CD4-positive, CD25-positive, alpha-beta regulatory T cell (primary cell): Measurements from ENCODE around the gene POU5F1. TPM values are rescaled to one million over a fixed set of nuclear protein-coding genes. Genes with fewer than 3 reads are reported as not detected.

Experiments used
- ATAC-seq, 2 donors: fragments of 150-1000 bp; cut with Tn5 transposase; one replicate each; pipeline ENCODE4 v1.10.0; 2021; ENCODE audit warnings: low read depth in 2 of 2, moderate number of reproducible peaks in 2 of 2, moderate library complexity in 1 of 2
- DNase-seq, 3 donors: peaks; one replicate each; pipeline versions ENCODE4 v3.0.0 to v3.0.0-alpha.2; 2012 to 2022; ENCODE audit warnings: mixed read lengths in 1 of 3
- H3K27ac ChIP-seq: one replicate; pipeline ENCODE4 v1.7.0; 2013; ENCODE audit warnings: mild to moderate bottlenecking, low read length; ENCODE audit not compliant: insufficient read depth, poor library complexity, severe bottlenecking
- H3K27me3 ChIP-seq: one replicate; pipeline ENCODE4 v1.7.0; 2013; ENCODE audit warnings: low read length; ENCODE audit not compliant: control insufficient read depth, insufficient read depth
- H3K36me3 ChIP-seq: one replicate; pipeline ENCODE4 v1.7.0; 2013; ENCODE audit warnings: mild to moderate bottlenecking, low read length, moderate library complexity; ENCODE audit not compliant: control insufficient read depth, insufficient read depth
- H3K4me1 ChIP-seq: 2 replicates; pipeline ENCODE4 v1.7.0; 2013; ENCODE audit warnings: mild to moderate bottlenecking, low read length; ENCODE audit not compliant: insufficient read depth, control insufficient read depth, poor library complexity, severe bottlenecking
- H3K4me3 ChIP-seq: one replicate; pipeline ENCODE4 v1.7.0; 2013; ENCODE audit warnings: low read depth, mild to moderate bottlenecking, low read length, moderate library complexity
- H3K9me3 ChIP-seq, 2 experiments: 1 replicate in 1 of 2; 2 replicates in 1 of 2; pipeline ENCODE4 v1.7.0; 2013; ENCODE audit warnings: low read length in 2 of 2, mild to moderate bottlenecking in 1 of 2, moderate library complexity in 1 of 2; ENCODE audit not compliant: control insufficient read depth in 2 of 2
- H3K27ac Mint-ChIP-seq, 3 donors: one replicate each; pipeline ENCODE4 v1.8.0; 2020 to 2022; ENCODE audit warnings: mild to moderate bottlenecking in 3 of 3, mixed read lengths in 3 of 3, moderate library complexity in 2 of 3
- H3K27me3 Mint-ChIP-seq: one replicate; pipeline ENCODE4 v1.8.0; 2022; ENCODE audit warnings: mild to moderate bottlenecking, mixed read lengths
- H3K36me3 Mint-ChIP-seq: one replicate; pipeline ENCODE4 v1.8.0; 2020; ENCODE audit warnings: mixed read lengths
- H3K4me1 Mint-ChIP-seq, 4 donors: one replicate each; pipeline ENCODE4 v1.8.0; 2020 to 2022; ENCODE audit warnings: mixed read lengths in 4 of 4, mild to moderate bottlenecking in 1 of 4
- H3K4me3 Mint-ChIP-seq, 4 donors: one replicate each; pipeline ENCODE4 v1.8.0; 2020 to 2022; ENCODE audit warnings: mild to moderate bottlenecking in 4 of 4, mixed read lengths in 4 of 4, moderate library complexity in 3 of 4
- H3K9me3 Mint-ChIP-seq, 7 donors: one replicate each; pipeline ENCODE4 v1.8.0; 2020 to 2022; ENCODE audit warnings: mixed read lengths in 7 of 7, mild to moderate bottlenecking in 3 of 7, moderate library complexity in 2 of 7
- polyA plus RNA-seq, 4 donors: library from polyadenylated mRNA; unstranded; fragments of 300-500 nt; fragmentation: Illumina TruSeq; gene quantifications; one replicate each; pipeline ENCODE4 v1.2.3, GENCODE V29; 2021
- total RNA-seq: library from RNA; stranded (reverse); gene quantifications from one replicate; pipeline ENCODE4 v1.2.3, GENCODE V29; 2022

POU5F1 gene
- total and polyA plus RNA-seq, 5 donors from 2014 or later: 0.27 TPM; not detected in 4

- H3K4me3 ChIP-seq: no peak overlapping the region
- no peaks in the 10 kb centered on the region for H3K36me3 ChIP-seq
- DNase-seq: peak; percentile 49 to 67 (median 65)
- H3K9me3 ChIP-seq: no peaks in the 10 kb centered on the region
- Mint-ChIP-seq H3K4me1 (peaks cover 0 to 14% (median 7%) of the 10 kb centered on the region in 4 donors), H3K4me3 (no peak overlapping the region), H3K27me3 (peaks cover 18% of the 10 kb centered on the region), H3K36me3 (no peaks in the 10 kb centered on the region), H3K27ac (peak overlapping the region in 1 of 3 donors; percentile 63), H3K9me3 (no peaks in the 10 kb centered on the region)
- peaks cover 6% of the 10 kb centered on the region for H3K27me3 ChIP-seq
- peak; percentile 66 to 72 for ATAC-seq
- no peak overlapping the region for H3K27ac ChIP-seq
- no peaks in the 10 kb centered on the region for H3K4me1 ChIP-seq
These were observed 42.3 kb downstream of the POU5F1 start for GRCh38 chr6:31128093-31128676.

GRCh38 chr6:31126396-31127175 lies 43.9 kb downstream of the POU5F1 start:
- ATAC-seq (no peak), DNase-seq (no peak)
- Mint-ChIP-seq H3K36me3 (no peaks in the 10 kb centered on the region), H3K4me3 (peak overlapping the region in 1 of 4 donors; percentile 40), H3K27ac (no peak overlapping the region), H3K4me1 (peaks cover 0 to 14% (median 7%) of the 10 kb centered on the region in 4 donors), H3K27me3 (peaks cover 22% of the 10 kb centered on the region), H3K9me3 (peaks cover 0 to 1% (median 0%) of the 10 kb centered on the region in 7 donors)
- H3K4me1 ChIP-seq: no peaks in the 10 kb centered on the region
- H3K9me3 ChIP-seq: no peaks in the 10 kb centered on the region
- H3K4me3 ChIP-seq: no peak overlapping the region
- H3K36me3 ChIP-seq: no peaks in the 10 kb centered on the region
- H3K27me3 ChIP-seq: peaks cover 6% of the 10 kb centered on the region
- no peak overlapping the region for H3K27ac ChIP-seq

GRCh38 chr6:31125586-31126363 lies 44.7 kb downstream of the POU5F1 start:
- no peak overlapping the region for H3K27ac ChIP-seq
- Mint-ChIP-seq H3K4me1 (peaks cover 0 to 14% (median 7%) of the 10 kb centered on the region in 4 donors), H3K4me3 (no peak overlapping the region), H3K36me3 (no peaks in the 10 kb centered on the region), H3K27ac (peak overlapping the region in 1 of 3 donors; percentile 56), H3K27me3 (peaks cover 23% of the 10 kb centered on the region), H3K9me3 (peaks cover 0 to 1% (median 0%) of the 10 kb centered on the region in 7 donors)
- no peaks in the 10 kb centered on the region for H3K9me3 ChIP-seq
- DNase-seq (no peak), ATAC-seq (no peak)
- H3K4me3 ChIP-seq: no peak overlapping the region
- no peaks in the 10 kb centered on the region for H3K36me3 ChIP-seq
- peaks cover 6% of the 10 kb centered on the region for H3K27me3 ChIP-seq
- no peaks in the 10 kb centered on the region for H3K4me1 ChIP-seq

- Mint-ChIP-seq H3K36me3 (no peaks in the 10 kb centered on the region), H3K4me3 (no peak overlapping the region), H3K9me3 (peaks cover 0 to 1% (median 0%) of the 10 kb centered on the region in 7 donors), H3K4me1 (peaks cover 0 to 14% (median 7%) of the 10 kb centered on the region in 4 donors), H3K27me3 (peaks cover 23% of the 10 kb centered on the region), H3K27ac (no peak overlapping the region)
- Histone ChIP-seq H3K4me3 (no peak overlapping the region), H3K9me3 (no peaks in the 10 kb centered on the region), H3K27me3 (peaks cover 6% of the 10 kb centered on the region), H3K4me1 (no peaks in the 10 kb centered on the region), H3K27ac (no peak overlapping the region), H3K36me3 (no peaks in the 10 kb centered on the region)
- DNase-seq: no peak
- no peak for ATAC-seq
These were observed 45.3 kb downstream of the POU5F1 start for GRCh38 chr6:31125162-31125561.

GRCh38 chr6:31122791-31123706 lies 47.4 kb downstream of the POU5F1 start:
- Histone ChIP-seq H3K36me3 (no peaks in the 10 kb centered on the region), H3K4me3 (no peak overlapping the region), H3K27ac (no peak overlapping the region), H3K9me3 (no peaks in the 10 kb centered on the region), H3K27me3 (no peaks in the 10 kb centered on the region), H3K4me1 (no peaks in the 10 kb centered on the region)
- Mint-ChIP-seq H3K9me3 (peaks cover 0 to 1% (median 0%) of the 10 kb centered on the region in 7 donors), H3K36me3 (no peaks in the 10 kb centered on the region), H3K4me3 (no peak overlapping the region), H3K27me3 (peaks cover 9% of the 10 kb centered on the region), H3K27ac (no peak overlapping the region), H3K4me1 (peaks cover 0 to 6% (median 4%) of the 10 kb centered on the region in 4 donors)
- DNase-seq (no peak), ATAC-seq (no peak)

GRCh38 chr6:31121131-31121790 lies 49.2 kb downstream of the POU5F1 start:
- H3K4me1 Mint-ChIP-seq: peaks cover 0 to 2% (median 0%) of the 10 kb centered on the region in 4 donors
- DNase-seq: no peak
- no peak for ATAC-seq
- H3K4me3 Mint-ChIP-seq: no peak overlapping the region
- peaks cover 10% of the 10 kb centered on the region for H3K27me3 Mint-ChIP-seq
- no peaks in the 10 kb centered on the region for H3K36me3 ChIP-seq
- H3K27me3 ChIP-seq: no peaks in the 10 kb centered on the region
- no peak overlapping the region for H3K27ac Mint-ChIP-seq
- H3K9me3 ChIP-seq: no peaks in the 10 kb centered on the region
- no peaks in the 10 kb centered on the region for H3K4me1 ChIP-seq
- no peaks in the 10 kb centered on the region for H3K36me3 Mint-ChIP-seq
- peaks cover 0 to 1% (median 0%) of the 10 kb centered on the region in 7 donors for H3K9me3 Mint-ChIP-seq
- H3K27ac ChIP-seq: no peak overlapping the region
- no peak overlapping the region for H3K4me3 ChIP-seq
